ENCODE measurements around the gene RBM47.
"Not testable (repeated sequence)": the region's sequence is repeated elsewhere in the genome, so short reads cannot be mapped to it uniquely, and the experiment has no call there.

Gene RBM47

DNA sequence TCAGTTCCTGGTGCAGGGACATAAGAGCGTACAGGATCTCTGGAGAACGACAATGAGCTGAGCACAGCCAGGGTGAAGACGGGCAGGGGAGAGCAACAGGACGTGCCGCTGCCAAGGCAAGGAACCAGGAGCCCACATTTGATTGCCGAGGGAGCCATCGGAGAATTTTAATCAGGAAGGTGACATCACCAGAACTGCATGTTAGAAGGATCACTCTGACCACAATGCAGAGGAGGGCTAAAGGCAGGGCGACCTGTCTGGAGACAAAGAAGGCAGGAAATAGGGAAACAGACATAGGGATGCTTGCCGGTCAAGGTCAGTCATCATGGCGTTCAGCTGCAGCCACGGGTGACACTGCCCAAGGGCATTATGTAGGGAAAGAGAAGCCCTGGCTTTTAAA is 81.4 kb downstream of the RBM47 start:
- TF ChIP-seq POLR2A (IDR thresholded peaks at IDR 0.05; ENCODE audit: low read depth, low read length) (no peak), PAX5 (IDR thresholded peaks at IDR 0.05; ENCODE audit: insufficient read depth, low read length, severe bottlenecking) (no peak), POU2F2 (IDR thresholded peaks at IDR 0.05; ENCODE audit: low read depth, low read length) (no peak), SPI1 (IDR thresholded peaks at IDR 0.05; ENCODE audit: low read depth, low read length) (no peak), TAF1 (IDR thresholded peaks at IDR 0.05; ENCODE audit: low read depth, low read length) (no peak), POLR2AphosphoS5 (IDR thresholded peaks at IDR 0.05; ENCODE audit: low read depth, low read length) (no peak)
- FAIRE-seq (peak; percentile 75), DNase-seq (ENCODE audit: insufficient read length, low spot score) (no peak)

- TF ChIP-seq POLR2AphosphoS5 (IDR thresholded peaks at IDR 0.05; ENCODE audit: low read depth, low read length) (no peak), POLR2A (IDR thresholded peaks at IDR 0.05; ENCODE audit: low read depth, low read length) (no peak), TAF1 (IDR thresholded peaks at IDR 0.05; ENCODE audit: low read depth, low read length) (no peak), SPI1 (IDR thresholded peaks at IDR 0.05; ENCODE audit: low read depth, low read length) (no peak), PAX5 (IDR thresholded peaks at IDR 0.05; ENCODE audit: insufficient read depth, low read length, severe bottlenecking) (no peak), POU2F2 (IDR thresholded peaks at IDR 0.05; ENCODE audit: low read depth, low read length) (no peak)
- DNase-seq (ENCODE audit: insufficient read length, low spot score) = no peak
- peak; percentile 20 for FAIRE-seq
Observed at GRCh38 chr4:40547789-40548132, 81.9 kb downstream of the RBM47 start.

- DNase-seq (ENCODE audit: insufficient read length, low spot score) (no peak), FAIRE-seq (peak; percentile 67)
- TF ChIP-seq SPI1 (IDR thresholded peaks at IDR 0.05; ENCODE audit: low read depth, low read length) (no peak), PAX5 (IDR thresholded peaks at IDR 0.05; ENCODE audit: insufficient read depth, low read length, severe bottlenecking) (no peak), POLR2A (IDR thresholded peaks at IDR 0.05; ENCODE audit: low read depth, low read length) (no peak), POU2F2 (IDR thresholded peaks at IDR 0.05; ENCODE audit: low read depth, low read length) (no peak), TAF1 (IDR thresholded peaks at IDR 0.05; ENCODE audit: low read depth, low read length) (no peak), POLR2AphosphoS5 (IDR thresholded peaks at IDR 0.05; ENCODE audit: low read depth, low read length) (no peak)
Observed at GRCh38 chr4:40546969-40547788, 82.5 kb downstream of the RBM47 start.

DNA sequence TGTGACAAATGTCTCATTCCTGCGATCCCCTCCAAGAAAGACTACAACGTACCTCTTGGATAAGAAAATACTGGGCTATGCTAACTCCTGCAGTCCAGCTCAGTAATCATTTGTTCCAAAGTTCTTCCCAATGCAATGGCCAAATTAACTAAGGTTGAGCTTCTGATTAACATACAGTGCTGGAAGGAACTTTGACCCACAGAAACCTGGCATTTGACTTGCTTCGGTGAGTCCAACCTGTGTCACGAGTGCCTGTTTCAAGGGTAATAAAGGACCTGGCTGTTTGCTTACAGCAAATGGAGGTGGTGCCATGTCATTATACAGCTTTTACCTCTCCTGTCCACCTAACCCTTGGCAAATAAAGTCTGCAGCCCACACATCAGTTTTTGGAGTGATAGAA is 83.2 kb downstream of the RBM47 start:
- TF ChIP-seq SPI1 (IDR thresholded peaks at IDR 0.05; ENCODE audit: low read depth, low read length) (no peak), POU2F2 (IDR thresholded peaks at IDR 0.05; ENCODE audit: low read depth, low read length) (no peak), TAF1 (IDR thresholded peaks at IDR 0.05; ENCODE audit: low read depth, low read length) (no peak), PAX5 (IDR thresholded peaks at IDR 0.05; ENCODE audit: insufficient read depth, low read length, severe bottlenecking) (no peak), POLR2AphosphoS5 (IDR thresholded peaks at IDR 0.05; ENCODE audit: low read depth, low read length) (no peak), POLR2A (IDR thresholded peaks at IDR 0.05; ENCODE audit: low read depth, low read length) (no peak)
- DNase-seq (ENCODE audit: insufficient read length, low spot score) (no peak), FAIRE-seq (no peak)

DNA sequence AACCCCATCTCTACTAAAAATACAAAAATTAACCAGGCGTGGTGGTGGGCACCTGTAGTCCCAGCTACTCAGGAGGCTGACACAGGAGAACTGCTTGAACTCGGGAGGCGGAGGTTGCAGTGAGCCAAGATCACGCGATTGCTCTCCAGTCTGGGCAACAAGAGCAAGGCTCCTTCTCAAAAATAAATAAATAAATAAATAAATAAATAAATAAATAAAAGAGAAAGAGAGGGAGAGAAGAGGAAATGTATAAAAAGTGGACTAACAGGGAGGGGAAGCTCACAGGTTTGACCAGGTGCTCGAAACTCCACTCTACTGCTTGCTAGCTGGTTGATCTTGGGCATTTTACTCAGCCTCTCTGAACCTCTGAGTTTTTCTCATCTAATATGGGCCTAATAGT is 84.2 kb downstream of the RBM47 start:
- not testable (repeated sequence) for FAIRE-seq; DNase-seq (ENCODE audit: insufficient read length, low spot score)

DNA sequence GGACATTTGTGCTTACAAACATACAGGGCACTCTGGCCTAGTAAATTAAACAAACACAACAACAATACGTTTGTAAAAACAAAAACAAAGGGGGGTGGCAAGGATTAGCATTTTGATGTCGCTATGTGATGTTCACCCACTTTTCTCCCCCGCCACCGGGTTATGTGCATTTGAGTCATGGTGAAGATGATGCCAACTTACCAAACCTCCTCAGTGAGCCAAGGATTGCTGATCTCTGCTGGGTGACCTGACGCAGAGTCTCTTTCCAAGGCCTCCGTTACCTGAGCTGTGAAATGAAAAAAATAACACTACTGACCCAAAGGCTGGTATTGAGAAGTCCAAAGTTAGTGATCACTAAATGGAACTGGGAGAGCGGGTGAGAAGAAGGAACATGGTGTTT is 85.4 kb downstream of the RBM47 start:
- no peak for TF ChIP-seq POLR2A (IDR thresholded peaks at IDR 0.05; ENCODE audit: low read depth, low read length)
- no peak for TF ChIP-seq PAX5 (IDR thresholded peaks at IDR 0.05; ENCODE audit: insufficient read depth, low read length, severe bottlenecking)
- no peak for TF ChIP-seq SPI1 (IDR thresholded peaks at IDR 0.05; ENCODE audit: low read depth, low read length)
- TF ChIP-seq TAF1 (IDR thresholded peaks at IDR 0.05; ENCODE audit: low read depth, low read length) = no peak
- TF ChIP-seq POLR2AphosphoS5 (IDR thresholded peaks at IDR 0.05; ENCODE audit: low read depth, low read length) = no peak
- TF ChIP-seq POU2F2 (IDR thresholded peaks at IDR 0.05; ENCODE audit: low read depth, low read length) = no peak
- FAIRE-seq (peak; percentile 55), DNase-seq (ENCODE audit: insufficient read length, low spot score) (no peak)

GRCh38 chr4:40540800-40541199 is 88.9 kb downstream of the RBM47 start:
- no peak for DNase-seq (ENCODE audit: insufficient read length, low spot score)
- no peak for FAIRE-seq
- TF ChIP-seq POU2F2 (IDR thresholded peaks at IDR 0.05; ENCODE audit: low read depth, low read length) = no peak
- no peak for TF ChIP-seq SPI1 (IDR thresholded peaks at IDR 0.05; ENCODE audit: low read depth, low read length)
- no peak for TF ChIP-seq TAF1 (IDR thresholded peaks at IDR 0.05; ENCODE audit: low read depth, low read length)
- no peak for TF ChIP-seq POLR2AphosphoS5 (IDR thresholded peaks at IDR 0.05; ENCODE audit: low read depth, low read length)
- TF ChIP-seq PAX5 (IDR thresholded peaks at IDR 0.05; ENCODE audit: insufficient read depth, low read length, severe bottlenecking) = no peak
- TF ChIP-seq POLR2A (IDR thresholded peaks at IDR 0.05; ENCODE audit: low read depth, low read length) = no peak

DNA sequence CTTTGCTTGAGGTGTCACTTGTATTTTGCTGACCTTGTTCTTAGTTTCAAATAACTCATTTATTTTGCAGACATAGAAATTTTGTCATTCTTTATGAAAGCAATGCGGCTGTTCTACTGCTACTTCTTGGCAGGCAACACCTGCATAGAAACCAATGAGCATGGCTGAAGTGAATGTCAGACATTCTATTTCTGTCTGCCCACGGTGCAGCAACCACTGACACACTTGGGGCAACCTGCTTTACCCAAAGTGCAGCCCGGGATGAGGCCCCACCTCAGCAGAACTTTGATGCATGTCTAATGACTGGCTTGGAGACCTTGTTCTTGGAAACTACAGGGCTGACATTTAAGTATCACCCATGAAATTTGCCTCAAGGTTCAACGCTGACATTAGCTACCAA is 93.6 kb downstream of the RBM47 start:
- TF ChIP-seq TAF1 (IDR thresholded peaks at IDR 0.05; ENCODE audit: low read depth, low read length) (no peak), POU2F2 (IDR thresholded peaks at IDR 0.05; ENCODE audit: low read depth, low read length) (no peak; the same call in 1 of the 2 replicates), POLR2A (IDR thresholded peaks at IDR 0.05; ENCODE audit: low read depth, low read length) (no peak), SPI1 (IDR thresholded peaks at IDR 0.05; ENCODE audit: low read depth, low read length) (no peak), POLR2AphosphoS5 (IDR thresholded peaks at IDR 0.05; ENCODE audit: low read depth, low read length) (no peak), PAX5 (IDR thresholded peaks at IDR 0.05; ENCODE audit: insufficient read depth, low read length, severe bottlenecking) (no peak)
- DNase-seq (ENCODE audit: insufficient read length, low spot score) (no peak), FAIRE-seq (peak; percentile 99)

DNA sequence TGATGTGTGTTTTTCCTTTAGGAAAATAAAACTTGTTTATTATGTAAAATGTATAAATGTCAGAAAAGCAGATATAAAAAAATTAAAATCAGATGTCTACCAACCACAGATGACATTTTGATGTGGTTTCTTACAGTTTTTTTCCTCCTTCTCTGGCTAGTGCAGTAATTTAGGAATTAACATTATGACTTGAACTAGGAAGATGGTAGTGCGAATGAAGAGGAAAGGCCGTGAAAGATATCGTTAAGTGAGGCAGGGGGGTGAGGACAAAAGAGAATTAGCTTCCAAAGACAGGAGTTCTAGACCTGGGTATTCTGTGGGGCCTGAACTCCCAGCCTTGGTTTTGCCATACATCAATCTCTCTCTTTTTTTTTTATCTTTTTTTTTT is 98.0 kb downstream of the RBM47 start:
- TF ChIP-seq TAF1 (IDR thresholded peaks at IDR 0.05; ENCODE audit: low read depth, low read length) (no peak), PAX5 (IDR thresholded peaks at IDR 0.05; ENCODE audit: insufficient read depth, low read length, severe bottlenecking) (no peak), POLR2AphosphoS5 (IDR thresholded peaks at IDR 0.05; ENCODE audit: low read depth, low read length) (no peak), POLR2A (IDR thresholded peaks at IDR 0.05; ENCODE audit: low read depth, low read length) (no peak), POU2F2 (IDR thresholded peaks at IDR 0.05; ENCODE audit: low read depth, low read length) (no peak), SPI1 (IDR thresholded peaks at IDR 0.05; ENCODE audit: low read depth, low read length) (no peak)
- DNase-seq (ENCODE audit: insufficient read length, low spot score) = no peak
- no peak for FAIRE-seq
